Measurements from ENCODE around the gene RNF145.
"Not testable (repeated sequence)": the region's sequence is repeated elsewhere in the genome, so short reads cannot be mapped to it uniquely, and the experiment has no call there.

The RNF145 gene

GRCh38 chr5:159155960-159156359 is 53.4 kb downstream of the RNF145 start:
- no peak for DNase-seq

GRCh38 chr5:159152876-159153275 is 56.5 kb downstream of the RNF145 start:
- no peak for DNase-seq

GRCh38 chr5:159149085-159149484 is 60.3 kb downstream of the RNF145 start:
- no peak for DNase-seq

GRCh38 chr5:159147976-159148375 is 61.4 kb downstream of the RNF145 start:
- DNase-seq = no peak

- no peak for DNase-seq
Measured at GRCh38 chr5:159146839-159147238, 62.5 kb downstream of the RNF145 start.

GRCh38 chr5:159145160-159145559 is 64.2 kb downstream of the RNF145 start:
- not testable (repeated sequence) for DNase-seq

- no peak for DNase-seq
Measured at GRCh38 chr5:159139802-159140201, 69.6 kb downstream of the RNF145 start.

GRCh38 chr5:159135896-159136531 is 73.3 kb downstream of the RNF145 start:
- DNase-seq = no peak

GRCh38 chr5:159133041-159133741 is 76.2 kb downstream of the RNF145 start:
- DNase-seq = peak; percentile 52

- no peak for DNase-seq
Measured at GRCh38 chr5:159132429-159133040, 76.8 kb downstream of the RNF145 start.

GRCh38 chr5:159131951-159132350 is 77.4 kb downstream of the RNF145 start:
- DNase-seq = no peak

GRCh38 chr5:159130871-159131270 is 78.5 kb downstream of the RNF145 start:
- no peak for DNase-seq

GRCh38 chr5:159128070-159128541 is 81.2 kb downstream of the RNF145 start:
- DNase-seq = no peak

- DNase-seq = no peak
Measured at GRCh38 chr5:159123700-159124099, 85.7 kb downstream of the RNF145 start.

- DNase-seq = no peak
Measured at GRCh38 chr5:159123189-159123588, 86.2 kb downstream of the RNF145 start.

GRCh38 chr5:159121061-159121460 is 88.3 kb downstream of the RNF145 start:
- no peak for DNase-seq

GRCh38 chr5:159120446-159120845 is 88.9 kb downstream of the RNF145 start:
- DNase-seq = peak; percentile 46

- DNase-seq = not testable (repeated sequence)
Measured at GRCh38 chr5:159119842-159120241, 89.5 kb downstream of the RNF145 start.

- not testable (repeated sequence) for DNase-seq
Measured at GRCh38 chr5:159118958-159119659, 90.2 kb downstream of the RNF145 start.

GRCh38 chr5:159113405-159113804 is 95.9 kb downstream of the RNF145 start:
- no peak for DNase-seq

- DNase-seq = no peak
Measured at GRCh38 chr5:159112436-159112835, 96.9 kb downstream of the RNF145 start.
